Transverse colon (tissue), 1 donor: ENCODE measurements around the gene LEF1.

Experiments
- EP300 ChIP-seq: sonication (generic); formaldehyde crosslinking; IDR thresholded peaks from one replicate; pipeline ENCODE4 v1.6.1; 2017; ENCODE audit warnings: antibody characterized with exemption, low read depth
- POLR2A ChIP-seq: fragments of 450-650 bp; IDR thresholded peaks from one replicate; pipeline ENCODE4 v1.6.1; 2016; ENCODE audit warnings: antibody characterized with exemption, mild to moderate bottlenecking, moderate library complexity

- TF ChIP-seq EP300, result no peak
- no peak for TF ChIP-seq POLR2A
Measured at GRCh38 chr4:108043526-108043925, 125.2 kb downstream of the LEF1 start.
